Measurements from ENCODE around the gene UBXN11. TPM values are rescaled to one million over a fixed set of nuclear protein-coding genes. Genes with fewer than 3 reads are reported as not detected.

UBXN11 gene
- total RNA-seq, 1 donor from 2014 or later: 9.7 TPM

DNA sequence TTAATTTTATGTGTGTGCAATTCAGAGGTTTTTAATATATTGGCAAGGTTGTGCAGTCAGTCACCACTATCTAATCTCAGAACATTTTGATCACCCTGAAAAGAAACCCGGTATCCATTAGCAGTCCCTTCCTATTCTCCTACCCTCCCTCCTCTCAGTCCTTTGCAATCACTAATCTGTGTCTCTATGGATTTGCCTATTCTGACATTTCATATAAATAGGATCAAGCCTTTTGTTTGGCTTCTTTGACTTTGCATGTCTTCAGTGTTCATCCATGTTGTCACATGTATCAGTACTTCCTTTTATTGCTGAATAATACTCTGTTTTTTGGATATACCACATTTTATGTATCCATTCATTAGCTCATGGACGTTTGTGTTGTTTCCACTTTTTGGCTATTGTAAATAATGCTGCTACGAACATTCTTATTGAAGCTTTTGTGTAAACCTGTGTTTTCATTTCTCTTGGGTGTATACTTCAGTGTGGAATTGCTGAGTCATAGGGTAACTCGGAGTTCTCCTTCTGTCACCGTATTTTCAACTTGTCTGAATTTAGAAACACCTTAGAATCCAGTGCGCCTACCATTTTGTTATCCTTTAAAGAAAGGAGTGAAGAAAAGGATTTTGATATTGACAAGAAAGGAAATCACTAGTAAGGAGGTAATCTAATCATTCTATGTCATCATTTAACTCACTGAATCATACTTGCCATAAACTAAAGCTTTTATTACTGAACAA is 69.0 kb downstream of the UBXN11 start:
- intact Hi-C loops (cut with micrococcal nuclease): no loop called here
- DNase-seq (no peak), ATAC-seq (no peak)

DNA sequence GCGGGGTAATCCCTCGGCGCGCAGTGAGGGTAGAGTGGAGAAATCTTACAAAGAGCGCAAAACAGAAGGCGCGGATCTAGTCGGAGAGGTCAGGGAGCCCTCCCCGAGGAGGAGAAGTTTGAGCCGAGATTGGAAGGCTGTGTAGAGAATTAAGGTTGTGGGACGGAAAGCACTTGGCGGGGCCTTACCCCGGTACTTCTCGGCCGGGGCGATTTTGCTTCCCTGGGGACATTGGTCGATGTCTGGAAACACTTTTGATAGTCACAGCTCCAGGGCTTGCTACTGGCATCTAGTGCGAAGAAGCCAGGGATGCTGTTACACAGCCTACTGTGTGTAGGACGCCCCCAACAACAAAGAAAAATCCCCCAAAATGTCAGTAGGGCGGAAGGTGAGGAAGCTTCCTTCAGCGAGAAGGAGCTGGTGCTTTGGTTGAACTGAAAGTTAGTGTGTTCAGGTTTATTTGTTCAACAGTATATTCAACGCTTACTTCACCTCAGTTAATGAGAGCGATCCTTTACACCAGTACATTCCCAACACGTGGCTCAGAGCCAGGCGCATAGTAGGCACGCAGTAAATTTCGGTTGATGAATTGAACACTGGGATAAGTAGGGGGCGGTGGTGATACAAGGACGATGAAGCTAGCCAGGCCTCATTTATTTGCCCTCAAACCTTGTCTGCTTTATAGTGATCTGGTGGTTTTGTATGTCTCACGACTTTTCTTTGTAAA is 71.6 kb downstream of the UBXN11 start:
- DNase-seq (peak; percentile 34), ATAC-seq (peak; percentile 2)
- intact Hi-C loops (cut with micrococcal nuclease): no loop called here

DNA sequence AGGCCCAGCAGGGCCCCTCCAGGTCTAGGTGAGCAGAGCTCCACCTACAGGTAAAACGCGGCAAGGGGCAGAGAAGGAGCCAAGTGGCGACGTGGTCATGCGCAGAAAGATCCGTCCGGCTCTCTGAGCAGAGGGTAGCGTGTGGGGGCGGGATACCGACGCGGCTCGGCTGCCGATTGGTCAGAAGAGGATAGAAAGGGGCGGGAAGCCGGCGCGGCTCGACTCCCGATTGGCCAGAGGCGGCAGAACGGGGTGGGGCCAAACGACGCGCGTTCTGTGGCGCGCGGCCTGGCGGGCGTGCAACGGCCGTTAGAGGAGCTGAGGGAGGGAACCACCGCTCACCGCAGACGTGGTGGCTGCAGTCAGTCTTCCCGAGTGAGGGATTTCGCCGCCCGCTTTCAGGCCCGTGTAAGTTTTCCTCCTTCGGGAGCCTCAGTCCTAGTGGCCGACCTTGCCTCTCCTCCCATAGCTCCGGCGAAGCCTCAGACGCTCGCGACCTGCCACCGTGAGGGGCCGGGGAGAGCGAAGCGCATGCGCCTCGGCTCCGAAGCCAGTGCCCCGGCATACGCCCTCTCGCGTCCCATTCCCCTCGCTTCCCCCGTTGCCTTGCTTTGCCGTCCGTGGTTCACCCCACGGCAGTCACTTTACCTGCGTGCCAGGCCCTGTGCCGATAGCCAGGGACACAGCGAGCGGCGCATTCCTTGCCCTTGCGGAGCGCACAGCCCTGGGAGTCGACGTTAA is 72.4 kb downstream of the UBXN11 start, which contains the start of gene CEP85:
Gene CEP85 (plus strand): TSS at position 298 of the 741 bp plus-strand sequence. CDS start 5,584 bp downstream, outside the sequence.
- intact Hi-C loops (cut with micrococcal nuclease): no loop called here
- peak; percentile 99 for DNase-seq
- ATAC-seq: peak; percentile 98

Other genes with a start within 250 kb of the UBXN11 start
- gene TRIM63, start 239.0 kb downstream of the UBXN11 start, total RNA-seq: 207 TPM
- 7.0 TPM for gene PDIK1L, start 194.8 kb downstream of the UBXN11 start, total RNA-seq
- 4.5 TPM for gene FAM110D, start 147.6 kb downstream of the UBXN11 start, total RNA-seq
- not detected for gene C1orf232, start 137.7 kb downstream of the UBXN11 start, total RNA-seq
- gene ZNF593, start 136.7 kb downstream of the UBXN11 start, total RNA-seq: 11.6 TPM
- gene ZNF593OS, start 134.8 kb downstream of the UBXN11 start, total RNA-seq: not detected
- 1.7 TPM for gene CNKSR1, start 129.1 kb downstream of the UBXN11 start, total RNA-seq
- not detected for gene CATSPER4, start 116.0 kb downstream of the UBXN11 start, total RNA-seq
- 91.1 TPM for gene CEP85, start 72.4 kb downstream of the UBXN11 start, total RNA-seq
- 34.7 TPM for gene SH3BGRL3, start 26.6 kb downstream of the UBXN11 start, total RNA-seq
- 6.3 TPM for gene CD52, start 11.3 kb upstream of the UBXN11 start, total RNA-seq
- not detected for gene CRYBG2, start 47.5 kb upstream of the UBXN11 start, total RNA-seq
- gene ZNF683, start 66.1 kb upstream of the UBXN11 start, total RNA-seq: not detected
- gene LIN28A, start 104.2 kb upstream of the UBXN11 start, total RNA-seq: not detected
- gene DHDDS, start 125.7 kb upstream of the UBXN11 start, total RNA-seq: 29.3 TPM
- 145 TPM for gene HMGN2, start 165.8 kb upstream of the UBXN11 start, total RNA-seq
- gene RPS6KA1, start 223.1 kb upstream of the UBXN11 start, total RNA-seq: 4.6 TPM